Activated CD8-positive, alpha-beta memory T cell treated with anti-CD3 and anti-CD28 coated beads, Interleukin-2, amount 50 U/mL, for 4 hours (primary cell): Measurements from ENCODE around the gene WDR17.
A peak's percentile ranks its signal among the peaks of the same experiment; 100 is the strongest.

Experiments
- DNase-seq: peaks from one replicate; pipeline ENCODE4 v3.0.0-alpha.2; 2020

The WDR17 gene

GRCh38 chr4:176065435-176066291 lies at the start of gene WDR17:
WDR17 (plus strand) TSS chr4:176065841; CDS start chr4:176111581, 45,740 bp downstream.
- DNase-seq = peak; percentile 73

DNA sequence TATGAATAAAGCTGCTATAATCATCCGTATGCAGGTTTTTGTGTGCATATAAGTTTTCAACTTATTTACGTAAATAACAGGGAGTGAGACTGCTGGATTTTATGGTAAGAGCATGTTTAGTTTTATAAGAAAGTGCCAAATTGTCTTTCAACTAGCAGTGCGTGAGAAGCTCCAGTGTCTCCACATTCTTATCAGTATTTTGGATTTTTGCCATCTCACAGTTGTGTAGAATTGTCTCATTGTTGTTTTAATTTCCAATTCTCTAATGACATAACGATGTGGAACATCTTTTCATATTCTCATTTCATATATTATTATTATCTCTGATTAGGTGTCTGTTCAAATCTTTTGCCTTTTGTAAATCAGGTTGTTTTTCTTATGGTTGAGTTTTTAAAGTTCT lies 49.0 kb upstream of the WDR17 start:
- no peak for DNase-seq

GRCh38 chr4:176020481-176021085 lies 45.1 kb upstream of the WDR17 start:
- DNase-seq = no peak

DNA sequence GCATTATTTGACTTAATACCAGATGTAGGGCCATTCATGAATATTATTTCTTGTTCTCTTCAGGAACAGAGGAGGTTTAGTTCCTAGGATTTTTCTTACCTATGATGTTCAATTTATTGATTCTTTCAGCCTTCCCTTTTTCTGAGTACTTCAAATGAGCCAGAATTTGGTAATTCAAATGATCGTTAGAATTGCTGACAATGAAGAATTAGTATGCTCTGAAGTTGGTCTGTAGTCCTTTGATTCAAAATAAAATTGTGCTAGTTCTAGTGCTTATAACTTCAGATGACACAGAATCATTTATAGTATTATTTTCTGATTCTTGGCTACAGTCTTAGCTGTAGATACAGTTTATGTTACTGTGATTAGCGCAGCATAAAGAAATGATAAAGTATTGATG lies 35.2 kb upstream of the WDR17 start:
- DNase-seq = no peak

GRCh38 chr4:176031922-176032321 lies 33.7 kb upstream of the WDR17 start:
- DNase-seq = no peak

GRCh38 chr4:176032454-176032853 lies 33.2 kb upstream of the WDR17 start:
- no peak for DNase-seq

DNA sequence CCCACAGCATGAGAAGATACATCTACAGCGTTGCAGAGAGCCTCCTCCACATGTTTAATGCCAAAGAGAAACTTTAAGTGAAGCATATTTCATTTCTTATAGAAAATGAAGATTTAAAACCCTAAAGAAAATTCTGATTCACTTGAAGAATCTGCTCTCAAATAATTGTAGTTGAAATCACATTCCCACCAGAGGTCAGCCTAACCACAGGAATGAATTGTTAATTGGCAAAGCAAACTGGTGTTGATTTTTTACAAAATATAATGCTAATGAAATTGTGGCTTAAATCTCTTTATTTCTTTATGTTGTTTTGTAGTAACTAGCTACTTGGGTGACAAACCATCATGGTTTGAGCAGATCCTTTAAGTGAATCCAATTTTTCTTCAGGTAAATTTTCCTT lies 31.1 kb upstream of the WDR17 start:
- no peak for DNase-seq

- no peak for DNase-seq
Measured at GRCh38 chr4:176034936-176035335, 30.7 kb upstream of the WDR17 start.

DNA sequence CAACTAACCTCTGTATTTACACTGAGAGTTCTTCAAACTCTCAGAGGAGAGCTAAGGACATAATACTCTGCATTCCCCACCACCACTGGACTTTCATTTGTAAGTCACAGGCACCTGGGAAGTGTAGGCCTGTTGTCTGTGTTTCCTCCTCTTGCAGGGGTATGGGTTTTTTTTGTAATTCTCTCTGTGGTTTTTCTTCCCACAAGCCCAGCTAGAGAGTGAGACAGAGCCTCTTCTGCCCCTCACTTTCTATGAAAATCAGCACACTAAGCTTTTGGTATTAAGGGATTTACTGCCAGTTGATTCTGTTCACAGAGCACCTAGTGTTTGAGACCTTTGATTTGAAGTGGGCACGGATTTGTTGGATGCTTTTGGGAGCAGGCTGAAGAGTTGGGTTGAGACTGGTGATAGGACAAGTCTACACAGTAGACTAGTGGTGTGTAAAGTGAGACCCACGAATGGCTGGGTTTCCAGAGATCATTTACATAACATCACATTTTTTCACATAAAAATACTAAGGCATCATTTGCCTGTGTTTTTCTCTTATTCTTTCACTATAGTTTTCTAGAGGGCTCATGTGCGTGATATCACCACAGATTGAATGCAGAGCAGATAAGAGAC lies 28.9 kb upstream of the WDR17 start:
- DNase-seq = no peak

GRCh38 chr4:176038789-176039188 lies 26.9 kb upstream of the WDR17 start:
- no peak for DNase-seq

GRCh38 chr4:176042195-176042594 lies 23.4 kb upstream of the WDR17 start:
- DNase-seq = no peak

DNA sequence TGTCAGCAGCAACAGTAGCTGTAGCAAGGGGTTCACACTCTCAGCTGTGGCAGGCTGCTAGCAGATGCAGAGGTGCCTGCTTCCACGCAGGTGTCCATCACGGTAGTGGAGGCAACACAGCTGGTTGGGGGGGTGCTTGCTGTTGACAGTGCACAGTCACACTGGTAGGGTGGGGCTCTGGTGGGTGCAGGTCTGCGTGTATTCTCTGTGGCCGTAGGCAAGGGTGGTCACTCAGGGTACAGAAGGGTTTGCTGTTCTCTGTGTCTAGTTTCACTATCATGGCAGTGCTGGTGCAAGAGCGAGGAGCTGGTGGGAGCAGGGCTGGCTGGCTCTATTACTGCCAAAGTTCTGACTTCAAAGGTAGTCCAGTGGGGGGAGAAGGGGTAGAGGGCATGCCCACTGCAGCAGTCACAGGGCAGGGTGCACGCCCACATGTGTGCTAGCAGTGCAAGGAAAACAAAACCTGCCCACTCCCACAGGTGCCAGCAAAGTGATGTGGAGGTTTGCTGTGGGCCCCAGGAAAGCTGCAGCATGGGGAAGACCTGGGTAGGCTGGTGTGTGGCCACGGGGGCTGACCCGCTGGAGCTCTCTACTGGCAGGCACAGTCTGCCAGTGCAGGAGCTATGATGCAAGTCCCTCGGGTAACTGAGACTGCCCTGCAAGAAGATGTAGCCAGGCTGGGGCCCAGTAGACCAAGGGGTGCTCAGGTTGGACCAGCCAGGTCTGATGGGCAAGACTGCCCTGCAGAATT lies 21.6 kb upstream of the WDR17 start:
- DNase-seq = no peak

DNA sequence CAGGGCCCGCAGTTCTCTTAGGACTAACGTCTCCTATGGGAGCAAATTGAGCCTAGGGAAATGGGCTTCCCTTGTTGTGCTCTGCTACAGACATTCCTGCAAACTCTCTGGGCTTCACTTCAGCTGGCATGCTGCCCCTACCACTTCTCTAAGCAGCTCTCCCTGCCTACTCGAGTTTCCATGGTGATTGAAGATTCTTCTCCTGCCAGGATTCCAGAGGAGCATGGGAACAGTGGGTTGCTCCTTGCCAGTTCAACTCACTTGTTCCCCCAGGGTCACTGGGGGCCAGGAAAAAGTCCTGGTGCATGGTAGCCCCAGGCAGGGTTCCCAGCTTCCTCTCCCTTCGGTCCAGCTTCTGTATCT lies 21.1 kb upstream of the WDR17 start:
- no peak for DNase-seq

GRCh38 chr4:176048631-176049030 lies 17.0 kb upstream of the WDR17 start:
- DNase-seq = no peak

GRCh38 chr4:176052744-176053143 lies 12.9 kb upstream of the WDR17 start:
- no peak for DNase-seq

GRCh38 chr4:176053785-176054184 lies 11.9 kb upstream of the WDR17 start:
- DNase-seq = no peak

GRCh38 chr4:176054942-176055341 lies 10.7 kb upstream of the WDR17 start:
- no peak for DNase-seq

- DNase-seq = no peak
Measured at GRCh38 chr4:176063718-176064117, 1.9 kb upstream of the WDR17 start.

DNA sequence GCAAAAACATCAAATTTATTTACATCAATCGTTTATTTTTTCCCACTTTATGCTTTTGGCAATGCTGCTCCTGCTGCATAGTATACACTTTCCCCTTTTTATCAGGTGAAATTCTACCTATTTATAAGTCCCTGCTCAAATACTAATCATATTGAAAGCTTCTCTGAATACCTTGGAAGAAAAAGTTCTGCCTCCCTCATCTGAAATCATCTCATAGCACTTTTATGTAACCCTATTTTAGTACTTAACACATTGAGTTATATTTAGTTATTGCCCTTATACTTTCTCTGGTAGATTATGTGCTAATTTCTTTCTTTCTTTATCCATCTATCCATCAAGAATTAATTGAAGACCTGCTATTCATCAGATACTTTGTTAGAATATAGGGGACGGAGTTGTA lies 1.1 kb upstream of the WDR17 start:
- no peak for DNase-seq

- no peak for DNase-seq
Measured at GRCh38 chr4:176066757-176067156, 1.1 kb downstream of the WDR17 start.

GRCh38 chr4:176077561-176077960 lies 11.9 kb downstream of the WDR17 start:
- DNase-seq = no peak

- DNase-seq = no peak
Measured at GRCh38 chr4:176084769-176085168, 19.1 kb downstream of the WDR17 start.

- DNase-seq = no peak
Measured at GRCh38 chr4:176090115-176090514, 24.5 kb downstream of the WDR17 start.
